HepG2 (cell line): ENCODE measurements around the gene GABRA1. TPM values are rescaled to one million over a fixed set of nuclear protein-coding genes. Genes with fewer than 3 reads are reported as not detected.

Experiments
- ATAC-seq: fragments of 200-7000 bp; cut with Tn5 transposase; 3 replicates; pipeline ENCODE4 v1.9.1; 2020; ENCODE audit warnings: mild to moderate bottlenecking, moderate library complexity
- BruUV-seq: library from RNA; stranded (reverse); fragments of 400-500 nt; replicated peaks from 2 replicates; lab custom pipeline; 2021; lab: Mats Ljungman, UMichigan
- CTCF ChIA-PET: fragments of 300-600 bp; formaldehyde crosslinking; extraction: SDS; loops from one replicate; lab custom pipeline; 2021; ENCODE audit warnings: low total read pairs, inconsistent platforms, low intra/inter-chr PET ratio; lab: Yijun Ruan, JAX
- POLR2A ChIA-PET: fragments of 350-600 bp; sonication (Branson Sonifier 250); formaldehyde crosslinking; loops from one replicate; lab custom pipeline; 2020; ENCODE audit warnings: antibody characterized with exemption, inconsistent platforms; lab: Yijun Ruan, JAX
- DNase-seq: peaks from one replicate; pipeline ENCODE4 v3.0.0-alpha.2; 2015; ENCODE audit warnings: low spot score
- FAIRE-seq: peaks from 3 replicates; lab custom pipeline; 2011; peaks lifted over from hg19 to GRCh38; lab: Jason Lieb, UNC
- H2AFZ ChIP-seq: one replicate; pipeline ENCODE4 v1.6.1; 2011; ENCODE audit warnings: low read length, inconsistent platforms
- H3K27ac ChIP-seq: fragments of 300-600 bp; 3 replicates; pipeline ENCODE4 v1.8.0; 2011; ENCODE audit warnings: mixed run types, mild to moderate bottlenecking, mixed read lengths, low read length, inconsistent platforms; ENCODE audit not compliant: insufficient read depth; ENCODE audit errors: extremely low read length
- H3K27me3 ChIP-seq, 2 experiments: fragments of 200-600 bp in 1 of 2; 2 replicates in 1 of 2; 3 replicates in 1 of 2; pipeline versions ENCODE4 v1.6.0 to v1.8.0; 2011; ENCODE audit warnings: low read length in 2 of 2, mild to moderate bottlenecking in 2 of 2, moderate library complexity in 2 of 2, inconsistent platforms in 1 of 2; ENCODE audit not compliant: insufficient read depth in 2 of 2, control insufficient read depth in 1 of 2
- H3K36me3 ChIP-seq, 2 experiments: fragments of 200-600 bp in 1 of 2; replicated peaks in 1 of 2; 2 replicates in 1 of 2; 3 replicates in 1 of 2; pipeline versions ENCODE4 v1.5.1 to v1.8.0; 2011; ENCODE audit warnings: low read length in 2 of 2, inconsistent platforms in 1 of 2; ENCODE audit not compliant: insufficient read depth in 2 of 2, control insufficient read depth in 1 of 2
- H3K4me1 ChIP-seq: 2 replicates; pipeline ENCODE4 v1.5.1; 2012; ENCODE audit warnings: low read length, inconsistent platforms; ENCODE audit not compliant: insufficient read depth
- H3K4me2 ChIP-seq: 2 replicates; pipeline ENCODE4 v1.6.0; 2011; ENCODE audit warnings: low read depth, low read length, inconsistent platforms
- H3K4me3 ChIP-seq, 3 experiments: fragments of 200-600 bp in 1 of 3; sonication (generic), shearing (Covaris generic) in 1 of 3; replicated peaks in 1 of 3; 2 replicates each; pipeline ENCODE4 v1.5.1; 2011 to 2016; ENCODE audit warnings: low read length in 3 of 3, inconsistent platforms in 2 of 3, low read depth in 2 of 3, mild to moderate bottlenecking in 2 of 3, control low read depth in 1 of 3, mixed read lengths in 1 of 3; ENCODE audit not compliant: insufficient read depth in 1 of 3
- H3K79me2 ChIP-seq: one replicate; pipeline ENCODE4 v1.6.1; 2011; ENCODE audit warnings: low read length, inconsistent platforms; ENCODE audit not compliant: insufficient read depth
- H3K9ac ChIP-seq: 2 replicates; pipeline ENCODE4 v1.6.0; 2011; ENCODE audit warnings: mild to moderate bottlenecking, low read depth, low read length, inconsistent platforms; ENCODE audit not compliant: insufficient read depth
- H3K9me3 ChIP-seq: 2 replicates; pipeline ENCODE4 v1.5.1; 2012; ENCODE audit warnings: mild to moderate bottlenecking, low read length
- H4K20me1 ChIP-seq: 2 replicates; pipeline ENCODE4 v1.6.0; 2011; ENCODE audit warnings: inconsistent platforms, mild to moderate bottlenecking, low read length, moderate library complexity; ENCODE audit not compliant: insufficient read depth
- BHLHE40 ChIP-seq: IDR thresholded peaks from 2 replicates; pipeline ENCODE4 v1.6.1; 2011; ENCODE audit warnings: low read length, improper control_type of control experiment
- HCFC1 ChIP-seq: fragments of 150-350 bp; IDR thresholded peaks from 2 replicates; pipeline ENCODE4 v1.6.1; 2014; ENCODE audit warnings: low read depth, low read length
- HMGXB4 ChIP-seq, 2 experiments: sonication (generic) in 1 of 2; formaldehyde crosslinking in 1 of 2; IDR thresholded peaks; 2 replicates each; pipeline versions ENCODE4 v1.4.0 to v1.6.1; 2018 to 2020; ENCODE audit warnings: missing genetic modification reagents in 2 of 2, borderline replicate concordance in 1 of 2, low read depth in 1 of 2, mild to moderate bottlenecking in 1 of 2, missing biosample characterization in 1 of 2
- HNF1A ChIP-seq, 2 experiments: sonication (generic) in 1 of 2; formaldehyde crosslinking in 1 of 2; IDR thresholded peaks; 2 replicates each; pipeline versions ENCODE4 v1.4.0 to v1.6.1; 2016 to 2020; ENCODE audit warnings: borderline replicate concordance in 1 of 2, low read depth in 1 of 2, mild to moderate bottlenecking in 1 of 2, missing genetic modification reagents in 1 of 2
- MAFG ChIP-seq: sonication (generic); formaldehyde crosslinking; IDR thresholded peaks from 2 replicates; pipeline ENCODE4 v1.5.1; 2020; ENCODE audit warnings: mild to moderate bottlenecking, missing genetic modification reagents
- POLR2AphosphoS2 ChIP-seq: IDR thresholded peaks from 2 replicates; pipeline ENCODE4 v1.6.1; 2011; ENCODE audit warnings: low read depth, low read length, improper control_type of control experiment
- ZBTB14 ChIP-seq: sonication (generic); formaldehyde crosslinking; IDR thresholded peaks from 2 replicates; pipeline ENCODE4 v1.4.0; 2020; ENCODE audit warnings: missing genetic modification reagents
- ZNF678 ChIP-seq: sonication (generic); formaldehyde crosslinking; IDR thresholded peaks from 2 replicates; pipeline ENCODE4 v1.4.0; 2020; ENCODE audit warnings: mild to moderate bottlenecking, missing genetic modification reagents
- ZNF703 ChIP-seq: sonication (generic); formaldehyde crosslinking; IDR thresholded peaks from 2 replicates; pipeline ENCODE4 v1.5.1; 2020; ENCODE audit warnings: missing genetic modification reagents, mild to moderate bottlenecking, moderate library complexity, borderline replicate concordance
- ZNF788 ChIP-seq: sonication (generic); formaldehyde crosslinking; IDR thresholded peaks from 2 replicates; pipeline ENCODE4 v1.5.0; 2020; ENCODE audit warnings: mild to moderate bottlenecking, missing genetic modification reagents, borderline replicate concordance
- WGBS: methylation state at CpG from one replicate; pipeline ENCODE4 v1.1.6; 2017; ENCODE audit warnings: low lambda C conversion rate; 5-methylcytosine and 5-hydroxymethylcytosine counted together
- in situ Hi-C: cut with HindIII; loops from 2 replicates; pipeline ENCODE4 v1.10.0; 2017; ENCODE audit warnings: low pct_unique_long_range_greater_than_20kb; ENCODE audit not compliant: extremely low pct_ligation_motif_present
- intact Hi-C: fragments of 100-400 bp; cut with micrococcal nuclease; formaldehyde crosslinking; loops from one replicate; pipeline ENCODE4 v1.10.0; 2022; ENCODE audit not compliant: unreplicated experiment
- polyA plus RNA-seq, 8 experiments: library from polyadenylated mRNA; depleted of rRNA in 3 of 8; stranded (reverse) in 7 of 8; unstranded in 1 of 8; fragments of >200 nt; fragmentation: Illumina TruSeq in 4 of 8; extraction: Trizol in 4 of 8; gene quantifications; 2 replicates each; pipeline versions ENCODE4 v1.2.1 to v1.2.3, GENCODE V29; 2011 to 2016; ENCODE audit warnings: low read depth in 4 of 8, missing spikeins in 1 of 8, mixed read lengths in 1 of 8; ENCODE audit not compliant: insufficient read depth in 1 of 8
- total RNA-seq, 5 experiments: library from RNA; depleted of rRNA; stranded (reverse); fragments of >200 nt; fragmentation: Illumina TruSeq; extraction: Trizol; gene quantifications; 2 replicates each; pipeline ENCODE4 v1.2.3, GENCODE V29; 2016; ENCODE audit warnings: low read depth in 1 of 5
- TF ChIP-seq, protein P1 (sequence below): sonication (generic); formaldehyde crosslinking; IDR thresholded peaks from 2 replicates; pipeline ENCODE4 v1.9.0; 2021; ENCODE audit warnings: missing genetic modification reagents, borderline replicate concordance
- TF ChIP-seq, protein P2 (sequence below): sonication (generic); formaldehyde crosslinking; conservative IDR thresholded peaks from 2 replicates; pipeline ENCODE4 v1.4.0; 2020; ENCODE audit warnings: missing genetic modification reagents

The GABRA1 gene
- total and polyA plus RNA-seq, 2 of the 13 experiments (the other 11 are each of a cell fraction or from before 2014, with no cell fraction given): not detected

DNA sequence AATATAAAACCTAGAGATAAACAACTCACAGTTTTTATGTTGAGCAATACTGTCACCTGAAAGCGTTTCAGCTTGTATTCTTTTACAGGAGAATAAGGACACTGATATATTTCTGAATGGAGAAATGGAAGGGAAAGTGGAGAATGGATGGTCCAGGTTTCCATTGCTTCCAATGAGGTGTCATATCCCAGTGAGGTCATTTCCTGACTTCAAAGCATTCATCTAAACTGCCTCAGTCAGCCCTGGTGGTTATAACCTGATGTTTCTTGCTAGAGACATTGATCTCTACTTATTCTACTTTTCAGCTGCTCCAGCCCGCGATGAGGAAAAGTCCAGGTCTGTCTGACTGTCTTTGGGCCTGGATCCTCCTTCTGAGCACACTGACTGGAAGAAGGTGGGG lies 2.6 kb downstream of the GABRA1 start:
- Histone ChIP-seq H3K79me2 (no peaks in the 10 kb centered on the region), H3K4me1 (no peaks in the 10 kb centered on the region), H3K4me2 (no peak overlapping the region), H3K36me3 (no peaks in the 10 kb centered on the region), H3K27me3 (no peaks in the 10 kb centered on the region), H3K9me3 (no peaks in the 10 kb centered on the region), H3K9ac (no peak overlapping the region), H2AFZ (no peak overlapping the region), H3K27ac (no peak overlapping the region), H3K4me3 (no peak overlapping the region), H4K20me1 (no peaks in the 10 kb centered on the region)
- in situ Hi-C loops: no loop called here
- CTCF ChIA-PET: no interaction called here
- POLR2A ChIA-PET: no interaction called here
- no peak for ATAC-seq
- intact Hi-C loops: loop anchor here (5.0 kb wide), 1 partner anchor 1557 kb away; no protein-coding TSS in a partner anchor
- 0% methylated on average over 3 of the region's 3 CpGs for WGBS
- BruUV-seq: no TSS peak
- FAIRE-seq: no peak
- no peak for DNase-seq
- TF ChIP-seq ZBTB14 (CRISPR knock-in tag) (no peak), ZNF788 (CRISPR knock-in tag) (no peak), BHLHE40 (no peak), HNF1A (IDR thresholded peaks at IDR 0.05; ENCODE audit: low read depth) (no peak), HNF1A (CRISPR knock-in tag; IDR thresholded peaks at IDR 0.05; ENCODE audit: borderline replicate concordance) (no peak), HCFC1 (no peak), ZNF678 (CRISPR knock-in tag) (no peak), POLR2AphosphoS2 (no peak), MAFG (no peak), HMGXB4 (CRISPR knock-in tag; IDR thresholded peaks at IDR 0.05; ENCODE audit: borderline replicate concordance in 1 of 2, low read depth in 1 of 2) (no peak), ZNF703 (no peak)
- TF ChIP-seq, protein P1, sequence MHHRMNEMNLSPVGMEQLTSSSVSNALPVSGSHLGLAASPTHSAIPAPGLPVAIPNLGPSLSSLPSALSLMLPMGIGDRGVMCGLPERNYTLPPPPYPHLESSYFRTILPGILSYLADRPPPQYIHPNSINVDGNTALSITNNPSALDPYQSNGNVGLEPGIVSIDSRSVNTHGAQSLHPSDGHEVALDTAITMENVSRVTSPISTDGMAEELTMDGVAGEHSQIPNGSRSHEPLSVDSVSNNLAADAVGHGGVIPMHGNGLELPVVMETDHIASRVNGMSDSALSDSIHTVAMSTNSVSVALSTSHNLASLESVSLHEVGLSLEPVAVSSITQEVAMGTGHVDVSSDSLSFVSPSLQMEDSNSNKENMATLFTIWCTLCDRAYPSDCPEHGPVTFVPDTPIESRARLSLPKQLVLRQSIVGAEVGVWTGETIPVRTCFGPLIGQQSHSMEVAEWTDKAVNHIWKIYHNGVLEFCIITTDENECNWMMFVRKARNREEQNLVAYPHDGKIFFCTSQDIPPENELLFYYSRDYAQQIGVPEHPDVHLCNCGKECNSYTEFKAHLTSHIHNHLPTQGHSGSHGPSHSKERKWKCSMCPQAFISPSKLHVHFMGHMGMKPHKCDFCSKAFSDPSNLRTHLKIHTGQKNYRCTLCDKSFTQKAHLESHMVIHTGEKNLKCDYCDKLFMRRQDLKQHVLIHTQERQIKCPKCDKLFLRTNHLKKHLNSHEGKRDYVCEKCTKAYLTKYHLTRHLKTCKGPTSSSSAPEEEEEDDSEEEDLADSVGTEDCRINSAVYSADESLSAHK: no peak
- TF ChIP-seq, protein P2, sequence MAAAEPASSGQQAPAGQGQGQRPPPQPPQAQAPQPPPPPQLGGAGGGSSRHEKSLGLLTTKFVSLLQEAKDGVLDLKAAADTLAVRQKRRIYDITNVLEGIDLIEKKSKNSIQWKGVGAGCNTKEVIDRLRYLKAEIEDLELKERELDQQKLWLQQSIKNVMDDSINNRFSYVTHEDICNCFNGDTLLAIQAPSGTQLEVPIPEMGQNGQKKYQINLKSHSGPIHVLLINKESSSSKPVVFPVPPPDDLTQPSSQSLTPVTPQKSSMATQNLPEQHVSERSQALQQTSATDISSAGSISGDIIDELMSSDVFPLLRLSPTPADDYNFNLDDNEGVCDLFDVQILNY (CRISPR knock-in tag): no peak
